OCI-LY1 (cell line): ENCODE data around the gene ENTREP3.

Experiments
- EZH2 ChIP-seq: fragments of 200-600 bp; sonication (generic), shearing (Covaris generic); IDR thresholded peaks from 2 replicates; pipeline ENCODE4 v1.8.0; 2017; ENCODE audit warnings: borderline replicate concordance, mixed run types, mild to moderate bottlenecking, antibody characterized with exemption, low read length, moderate library complexity, mixed read lengths
- TF ChIP-seq, protein P1 (sequence below): fragments of 200-600 bp; sonication (generic), shearing (Covaris generic); IDR thresholded peaks from 2 replicates; pipeline ENCODE4 v1.5.1; 2017; ENCODE audit warnings: mild to moderate bottlenecking, antibody characterized with exemption, low read length, moderate library complexity, mixed read lengths

DNA sequence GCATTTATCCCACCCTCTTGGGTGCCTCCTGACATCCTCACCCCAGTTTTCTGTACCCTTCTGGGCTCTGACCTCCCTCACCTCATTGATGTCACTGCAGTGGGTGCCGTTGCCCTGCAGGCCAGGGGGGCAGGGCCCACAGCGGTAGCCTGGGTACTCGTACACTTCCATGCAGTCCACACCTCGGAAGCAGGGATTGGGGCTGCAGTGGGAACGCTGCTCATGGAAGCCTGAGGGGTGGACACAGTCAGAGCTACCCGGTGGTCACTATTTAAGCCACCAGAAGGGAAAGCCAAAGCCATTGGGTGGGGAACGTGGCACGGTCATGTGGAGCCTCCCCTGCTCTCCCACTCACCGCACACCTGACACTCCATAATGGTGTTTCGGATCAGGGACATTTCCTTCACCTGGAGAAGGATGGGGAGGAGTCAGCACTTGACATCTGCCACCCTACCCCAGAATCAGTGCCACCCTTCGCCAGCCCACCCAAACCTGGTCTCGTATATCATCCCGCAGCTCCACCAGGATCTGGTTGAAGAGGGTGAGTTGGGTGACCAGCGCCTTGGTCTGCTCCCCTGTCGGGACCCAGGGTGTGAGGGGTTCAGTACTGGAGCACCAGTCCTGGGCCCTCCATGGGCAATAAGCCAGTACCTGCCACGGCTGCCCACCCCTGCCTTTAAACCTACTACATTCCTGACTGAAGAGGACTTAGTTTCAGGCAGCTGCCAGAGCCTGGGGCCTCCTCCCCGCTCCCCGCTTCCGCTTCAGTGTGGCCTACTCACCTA lies 52.4 kb downstream of the ENTREP3 start:
- TF ChIP-seq, protein P1, sequence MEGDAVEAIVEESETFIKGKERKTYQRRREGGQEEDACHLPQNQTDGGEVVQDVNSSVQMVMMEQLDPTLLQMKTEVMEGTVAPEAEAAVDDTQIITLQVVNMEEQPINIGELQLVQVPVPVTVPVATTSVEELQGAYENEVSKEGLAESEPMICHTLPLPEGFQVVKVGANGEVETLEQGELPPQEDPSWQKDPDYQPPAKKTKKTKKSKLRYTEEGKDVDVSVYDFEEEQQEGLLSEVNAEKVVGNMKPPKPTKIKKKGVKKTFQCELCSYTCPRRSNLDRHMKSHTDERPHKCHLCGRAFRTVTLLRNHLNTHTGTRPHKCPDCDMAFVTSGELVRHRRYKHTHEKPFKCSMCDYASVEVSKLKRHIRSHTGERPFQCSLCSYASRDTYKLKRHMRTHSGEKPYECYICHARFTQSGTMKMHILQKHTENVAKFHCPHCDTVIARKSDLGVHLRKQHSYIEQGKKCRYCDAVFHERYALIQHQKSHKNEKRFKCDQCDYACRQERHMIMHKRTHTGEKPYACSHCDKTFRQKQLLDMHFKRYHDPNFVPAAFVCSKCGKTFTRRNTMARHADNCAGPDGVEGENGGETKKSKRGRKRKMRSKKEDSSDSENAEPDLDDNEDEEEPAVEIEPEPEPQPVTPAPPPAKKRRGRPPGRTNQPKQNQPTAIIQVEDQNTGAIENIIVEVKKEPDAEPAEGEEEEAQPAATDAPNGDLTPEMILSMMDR = no peak
- TF ChIP-seq EZH2 = no peak
